GM23338 (cell line): Measurements from ENCODE around the gene DYNLT4. TPM values are rescaled to one million over a fixed set of nuclear protein-coding genes. Genes with fewer than 3 reads are reported as not detected.
"Not testable (repeated sequence)": the region's sequence is repeated elsewhere in the genome, so short reads cannot be mapped to it uniquely, and the experiment has no call there.

Experiments used
- ATAC-seq: fragments of 200-7000 bp; cut with Tn5 transposase; 3 replicates; pipeline ENCODE4 v1.9.1; 2020
- DNase-seq: peaks from one replicate; pipeline ENCODE4 v3.0.0-alpha.2; 2015; ENCODE audit warnings: low spot score
- H2AFZ ChIP-seq: fragments of 200-600 bp; sonication (generic); 2 replicates; pipeline ENCODE4 v1.8.0; 2016; ENCODE audit warnings: antibody characterized with exemption, mild to moderate bottlenecking, moderate library complexity
- H3F3A ChIP-seq: fragments of 200-600 bp; sonication (generic); replicated peaks from 2 replicates; pipeline ENCODE4 v1.8.0; 2017; ENCODE audit warnings: antibody characterized with exemption, mixed run types, low read depth
- H3K27ac ChIP-seq: fragments of 200-600 bp; sonication (generic); 2 replicates; pipeline ENCODE4 v1.6.1; 2016; ENCODE audit warnings: low read depth
- H3K27me3 ChIP-seq: fragments of 200-600 bp; sonication (generic); 2 replicates; pipeline ENCODE4 v1.8.0; 2016; ENCODE audit warnings: mild to moderate bottlenecking, mixed run types, moderate library complexity; ENCODE audit not compliant: insufficient read depth
- H3K36me3 ChIP-seq: fragments of 200-600 bp; sonication (generic); 2 replicates; pipeline ENCODE4 v1.8.0; 2016; ENCODE audit warnings: mild to moderate bottlenecking; ENCODE audit not compliant: insufficient read depth
- H3K4me1 ChIP-seq: fragments of 200-600 bp; sonication (generic); 2 replicates; pipeline ENCODE4 v1.8.0; 2016; ENCODE audit warnings: mild to moderate bottlenecking, moderate library complexity; ENCODE audit not compliant: insufficient read depth
- H3K4me2 ChIP-seq: fragments of 200-600 bp; sonication (generic); 2 replicates; pipeline ENCODE4 v1.7.1; 2017; ENCODE audit warnings: mixed run types
- H3K4me3 ChIP-seq: fragments of 200-600 bp; sonication (generic); 2 replicates; pipeline ENCODE4 v1.6.1; 2016; ENCODE audit warnings: mixed run types
- H3K79me2 ChIP-seq: fragments of 200-600 bp; sonication (generic); replicated peaks from 2 replicates; pipeline ENCODE4 v1.8.0; 2017; ENCODE audit warnings: mild to moderate bottlenecking; ENCODE audit not compliant: insufficient read depth
- H3K9me2 ChIP-seq: fragments of 200-600 bp; sonication (generic); 2 replicates; pipeline ENCODE4 v1.8.0; 2017; ENCODE audit not compliant: insufficient read depth
- H4K20me1 ChIP-seq: fragments of 200-600 bp; sonication (generic); replicated peaks from 2 replicates; pipeline ENCODE4 v1.8.0; 2017; ENCODE audit warnings: mild to moderate bottlenecking; ENCODE audit not compliant: insufficient read depth
- H3K27ac Mint-ChIP-seq: 2 replicates; pipeline ENCODE4 v1.8.0; 2020; ENCODE audit warnings: inconsistent platforms, mild to moderate bottlenecking, moderate library complexity, mixed read lengths
- H3K27me3 Mint-ChIP-seq: 3 replicates; pipeline ENCODE4 v1.8.0; 2022; ENCODE audit warnings: low read depth, mild to moderate bottlenecking, moderate library complexity, mixed read lengths, inconsistent platforms; ENCODE audit not compliant: insufficient read depth, poor library complexity
- H3K36me3 Mint-ChIP-seq: 3 replicates; pipeline ENCODE4 v1.8.0; 2021; ENCODE audit warnings: low read depth, mild to moderate bottlenecking, inconsistent platforms, moderate library complexity, mixed read lengths
- H3K4me1 Mint-ChIP-seq: 3 replicates; pipeline ENCODE4 v1.8.0; 2020; ENCODE audit warnings: mild to moderate bottlenecking, inconsistent platforms, mixed read lengths
- H3K4me3 Mint-ChIP-seq: 3 replicates; pipeline ENCODE4 v1.8.0; 2021; ENCODE audit warnings: moderate library complexity, mild to moderate bottlenecking, inconsistent platforms, mixed read lengths
- H3K9me3 Mint-ChIP-seq: 3 replicates; pipeline ENCODE4 v1.8.0; 2020; ENCODE audit warnings: moderate library complexity, mild to moderate bottlenecking, inconsistent platforms, mixed read lengths
- ETS1 ChIP-seq: IDR thresholded peaks from 2 replicates; pipeline ENCODE4 v1.6.1; 2016; ENCODE audit warnings: antibody characterized with exemption
- EZH2 ChIP-seq: fragments of 200-600 bp; sonication (generic); IDR thresholded peaks from one replicate; pipeline ENCODE4 v1.8.0; 2017; ENCODE audit warnings: antibody characterized with exemption, mild to moderate bottlenecking, low read depth; ENCODE audit not compliant: unreplicated experiment
- EZH2phosphoT487 ChIP-seq: fragments of 200-600 bp; sonication (generic); IDR thresholded peaks from one replicate; pipeline ENCODE4 v1.8.1; 2018; ENCODE audit warnings: antibody characterized with exemption; ENCODE audit not compliant: unreplicated experiment
- NANOG ChIP-seq: IDR thresholded peaks from 2 replicates; pipeline ENCODE4 v1.6.1; 2016; ENCODE audit warnings: antibody characterized with exemption, borderline replicate concordance
- POLR2AphosphoS5 ChIP-seq: IDR thresholded peaks from 2 replicates; pipeline ENCODE4 v1.6.1; 2016; ENCODE audit warnings: antibody characterized with exemption, low read depth
- STAT1 ChIP-seq: IDR thresholded peaks from one replicate; pipeline ENCODE4 v1.6.1; 2016; ENCODE audit warnings: antibody characterized with exemption; ENCODE audit not compliant: unreplicated experiment
- ZNF462 ChIP-seq: fragments of 250-450 bp; sonication (Bioruptor Pico); IDR thresholded peaks from 2 replicates; pipeline ENCODE4 v1.5.0; 2020; ENCODE audit warnings: mild to moderate bottlenecking, moderate library complexity
- polyA plus RNA-seq: library from polyadenylated mRNA; unstranded; fragments of >200 nt; fragmentation: Nextera tagmentation; extraction: Ambion mirVana; gene quantifications from 2 replicates; pipeline ENCODE4 v1.2.1, GENCODE V29; 2016
- total RNA-seq: library from RNA; depleted of rRNA; stranded (reverse); fragments of >200 nt; shearing (Covaris generic); gene quantifications from 2 replicates; pipeline ENCODE4 v1.2.3, GENCODE V29; 2014

The DYNLT4 gene
- total and polyA plus RNA-seq, 2 experiments from 2014 or later, result 0.73 TPM; not detected in 1

GRCh38 chr1:44811234-44811633, 4.1 kb upstream of the DYNLT4 start:
- no peaks in the 10 kb centered on the region for H3K9me2 ChIP-seq
- H3K4me3 ChIP-seq, result no peak overlapping the region
- Mint-ChIP-seq H3K9me3 (peaks cover 4% of the 10 kb centered on the region; the same call in 2 of the 3 replicates), H3K4me3 (no peak overlapping the region; the same call in 2 of the 3 replicates), H3K27me3 (peaks cover 27% of the 10 kb centered on the region), H3K27ac (no peak overlapping the region), H3K36me3 (peaks cover 10% of the 10 kb centered on the region), H3K4me1 (peaks cover 44% of the 10 kb centered on the region)
- H3K4me2 ChIP-seq, result no peak overlapping the region
- H3F3A ChIP-seq, result peaks cover 16% of the 10 kb centered on the region
- no peaks in the 10 kb centered on the region; the same call in 1 of the 2 replicates for H3K36me3 ChIP-seq
- no peaks in the 10 kb centered on the region for H3K79me2 ChIP-seq
- no peak overlapping the region for H3K27ac ChIP-seq
- ATAC-seq, result no peak
- no peak overlapping the region for H2AFZ ChIP-seq
- no peaks in the 10 kb centered on the region for H4K20me1 ChIP-seq
- peaks cover 39% of the 10 kb centered on the region for H3K4me1 ChIP-seq
- peaks cover 11% of the 10 kb centered on the region for H3K27me3 ChIP-seq
- TF ChIP-seq NANOG (no peak), ZNF462 (CRISPR knock-in tag) (no peak), EZH2 (no peak), STAT1 (no peak), ETS1 (no peak), POLR2AphosphoS5 (no peak), EZH2phosphoT487 (no peak)
- DNase-seq, result no peak

- H3K36me3 ChIP-seq, DNase-seq, ATAC-seq, H3K4me3 ChIP-seq, H3K9me3 Mint-ChIP-seq, H4K20me1 ChIP-seq, H3K79me2 ChIP-seq, H3K4me3 Mint-ChIP-seq, H3K9me2 ChIP-seq, H3K4me2 ChIP-seq, H2AFZ ChIP-seq, H3K27ac ChIP-seq, H3K27ac Mint-ChIP-seq: not testable (repeated sequence)
- peaks cover 14% of the 10 kb centered on the region for H3F3A ChIP-seq
- Mint-ChIP-seq H3K4me1 (peaks cover 44% of the 10 kb centered on the region), H3K27me3 (peaks cover 27% of the 10 kb centered on the region), H3K36me3 (peaks cover 11% of the 10 kb centered on the region)
- peaks cover 11% of the 10 kb centered on the region for H3K27me3 ChIP-seq
- H3K4me1 ChIP-seq, result peaks cover 39% of the 10 kb centered on the region
Measured at GRCh38 chr1:44810762-44811105, 3.6 kb upstream of the DYNLT4 start.
